ENCODE measurements around the gene DSCAML1. TPM values are rescaled to one million over a fixed set of nuclear protein-coding genes. Genes with fewer than 3 reads are reported as not detected.
"Not testable (repeated sequence)": the region's sequence is repeated elsewhere in the genome, so short reads cannot be mapped to it uniquely, and the experiment has no call there.

DSCAML1 gene
- total and polyA plus RNA-seq, 2 experiments from 2014 or later = not detected

- in situ Hi-C loops (cut with MboI) = no loop called here
- Histone ChIP-seq H4K20me1 (ENCODE audit: insufficient read depth) (no peaks in the 10 kb centered on the region), H3K27ac (no peak overlapping the region), H2AFZ (no peak overlapping the region), H3K79me2 (ENCODE audit: insufficient read depth) (no peaks in the 10 kb centered on the region), H3K4me3 (no peak overlapping the region), H3F3A (ENCODE audit: insufficient read depth) (no peaks in the 10 kb centered on the region), H3K27me3 (replicated peaks; ENCODE audit: insufficient read depth) (peaks cover 22% of the 10 kb centered on the region; the same call in 1 of the 2 replicates), H3K9me3 (ENCODE audit: low read depth) (no peaks in the 10 kb centered on the region), H3K36me3 (ENCODE audit: low read depth) (no peaks in the 10 kb centered on the region), H3K9ac (no peak overlapping the region), H3K4me2 (ENCODE audit: unreplicated experiment) (no peak overlapping the region), H3K4me1 (ENCODE audit: insufficient read depth) (no peaks in the 10 kb centered on the region), H3K9me2 (ENCODE audit: insufficient read depth) (no peaks in the 10 kb centered on the region)
- whole genome bisulfite sequencing, 2 experiments (ENCODE audit: low coverage in 1 of 2, low lambda C conversion rate in 2 of 2, missing lambda C conversion rate in 2 of 2) = 46 to 50% methylated on average over 15 of the region's 15 CpGs
- DNase-seq = no peak
- TF ChIP-seq EZH2phosphoT487 (IDR thresholded peaks at IDR 0.05; ENCODE audit: insufficient read depth, low read depth) = no peak
- no peak for TF ChIP-seq EZH2 (IDR thresholded peaks at IDR 0.05; ENCODE audit: insufficient read depth, poor library complexity, severe bottlenecking)
Observed at GRCh38 chr11:117457031-117457785, 339.8 kb downstream of the DSCAML1 start.

GRCh38 chr11:117456721-117457029, 340.3 kb downstream of the DSCAML1 start:
- H3K9ac ChIP-seq; H3K9me2 ChIP-seq (ENCODE audit: insufficient read depth); H3F3A ChIP-seq (ENCODE audit: insufficient read depth); H3K4me1 ChIP-seq (ENCODE audit: insufficient read depth); DNase-seq; H3K4me2 ChIP-seq (ENCODE audit: unreplicated experiment); H3K27ac ChIP-seq; H4K20me1 ChIP-seq (ENCODE audit: insufficient read depth); H3K79me2 ChIP-seq (ENCODE audit: insufficient read depth); in situ Hi-C loops (cut with MboI); H3K9me3 ChIP-seq (ENCODE audit: low read depth); H2AFZ ChIP-seq; H3K4me3 ChIP-seq; H3K36me3 ChIP-seq (ENCODE audit: low read depth): not testable (repeated sequence)
- WGBS, 2 experiments (ENCODE audit: low coverage in 1 of 2, low lambda C conversion rate in 2 of 2, missing lambda C conversion rate in 2 of 2) = 57 to 58% methylated on average over 8 of the region's 8 CpGs
- peaks cover 17% of the 10 kb centered on the region; the same call in 1 of the 2 replicates for H3K27me3 ChIP-seq (replicated peaks; ENCODE audit: insufficient read depth)

DNA sequence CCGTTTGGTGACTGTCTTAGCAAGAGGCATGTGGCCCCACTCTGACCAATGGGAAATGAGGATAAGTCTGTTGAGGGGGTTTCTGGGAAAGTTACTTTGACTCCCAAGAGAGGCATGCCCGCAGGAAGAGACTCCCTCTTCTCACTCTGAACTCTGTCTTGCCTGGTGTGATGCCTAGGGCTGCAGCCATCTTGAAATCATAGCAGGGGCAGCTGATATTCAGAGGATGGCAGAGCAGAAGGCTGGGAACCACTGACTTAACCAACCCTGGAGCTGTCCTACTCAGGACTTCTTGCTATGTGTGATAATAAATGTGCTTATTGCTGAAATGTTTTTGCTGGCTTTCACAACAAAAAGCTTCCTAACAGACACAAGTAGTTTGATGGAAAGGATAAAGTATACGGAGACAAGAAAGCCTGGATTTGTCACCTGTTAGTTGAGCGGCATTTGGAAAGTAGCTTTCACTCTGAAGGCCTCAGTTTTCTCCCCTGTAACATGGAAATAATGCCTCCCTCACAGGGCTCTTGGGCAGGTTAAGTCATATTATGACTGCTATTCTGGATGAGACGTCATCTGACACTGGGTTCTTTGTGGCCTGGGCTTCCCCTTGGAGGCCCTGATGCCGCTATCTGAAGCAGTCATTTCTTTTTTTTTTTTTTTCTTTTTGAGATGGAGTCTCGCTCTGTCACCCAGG, 340.8 kb downstream of the DSCAML1 start:
- no peaks in the 10 kb centered on the region for H3K9me2 ChIP-seq (ENCODE audit: insufficient read depth)
- H3K4me2 ChIP-seq (ENCODE audit: unreplicated experiment) = no peak overlapping the region
- no peaks in the 10 kb centered on the region for H3K4me1 ChIP-seq (ENCODE audit: insufficient read depth)
- no peak overlapping the region for H3K27ac ChIP-seq
- no peaks in the 10 kb centered on the region for H3F3A ChIP-seq (ENCODE audit: insufficient read depth)
- H3K79me2 ChIP-seq (ENCODE audit: insufficient read depth) = no peaks in the 10 kb centered on the region
- H3K36me3 ChIP-seq (ENCODE audit: low read depth) = no peaks in the 10 kb centered on the region
- in situ Hi-C loops (cut with MboI) = no loop called here
- no peaks in the 10 kb centered on the region for H3K9me3 ChIP-seq (ENCODE audit: low read depth)
- no peak overlapping the region for H3K4me3 ChIP-seq
- H3K27me3 ChIP-seq (replicated peaks; ENCODE audit: insufficient read depth) = peaks cover 19% of the 10 kb centered on the region; the same call in 1 of the 2 replicates
- no peaks in the 10 kb centered on the region for H4K20me1 ChIP-seq (ENCODE audit: insufficient read depth)
- WGBS, 2 experiments (ENCODE audit: low coverage in 1 of 2, low lambda C conversion rate in 2 of 2, missing lambda C conversion rate in 2 of 2) = 45 to 47% methylated on average over 6 to 7 of the region's 7 CpGs
- no peak for DNase-seq
- no peak for TF ChIP-seq EZH2phosphoT487 (IDR thresholded peaks at IDR 0.05; ENCODE audit: insufficient read depth, low read depth)
- no peak for TF ChIP-seq EZH2 (IDR thresholded peaks at IDR 0.05; ENCODE audit: insufficient read depth, poor library complexity, severe bottlenecking)
- H3K9ac ChIP-seq = no peak overlapping the region
- no peak overlapping the region for H2AFZ ChIP-seq

DNA sequence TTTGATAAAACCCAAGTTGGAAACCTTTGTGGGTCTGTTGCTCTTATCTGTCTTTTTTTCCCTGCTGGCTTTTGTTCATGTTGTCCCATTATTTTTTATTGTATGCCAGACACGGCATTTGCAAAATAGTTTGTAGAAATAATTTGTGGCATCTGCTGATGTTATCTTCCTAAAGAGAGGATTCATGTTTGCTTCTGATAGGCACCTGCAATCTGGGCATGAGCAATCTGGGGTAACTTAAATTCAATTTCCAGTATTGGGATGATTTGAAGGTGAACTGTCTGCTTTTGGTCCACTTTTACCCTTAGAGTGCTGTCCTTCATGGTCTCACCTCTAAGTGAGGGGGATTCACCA, 342.5 kb downstream of the DSCAML1 start:
- no peak for DNase-seq
- Histone ChIP-seq H2AFZ (no peak overlapping the region), H3K27ac (no peak overlapping the region), H3K36me3 (ENCODE audit: low read depth) (no peaks in the 10 kb centered on the region), H3K4me1 (ENCODE audit: insufficient read depth) (no peaks in the 10 kb centered on the region), H3K27me3 (replicated peaks; ENCODE audit: insufficient read depth) (peaks cover 24% of the 10 kb centered on the region; the same call in 1 of the 2 replicates), H3K4me3 (no peak overlapping the region), H3K79me2 (ENCODE audit: insufficient read depth) (no peaks in the 10 kb centered on the region), H3F3A (ENCODE audit: insufficient read depth) (no peaks in the 10 kb centered on the region), H3K4me2 (ENCODE audit: unreplicated experiment) (no peak overlapping the region), H4K20me1 (ENCODE audit: insufficient read depth) (no peaks in the 10 kb centered on the region), H3K9me2 (ENCODE audit: insufficient read depth) (no peaks in the 10 kb centered on the region), H3K9me3 (ENCODE audit: low read depth) (no peaks in the 10 kb centered on the region), H3K9ac (no peak overlapping the region)
- TF ChIP-seq EZH2phosphoT487 (IDR thresholded peaks at IDR 0.05; ENCODE audit: insufficient read depth, low read depth) = no peak
- TF ChIP-seq EZH2 (IDR thresholded peaks at IDR 0.05; ENCODE audit: insufficient read depth, poor library complexity, severe bottlenecking) = no peak
- 21 to 32% methylated on average over 1 of the region's 1 CpG for WGBS, 2 experiments (ENCODE audit: low coverage in 1 of 2, low lambda C conversion rate in 2 of 2, missing lambda C conversion rate in 2 of 2)
- in situ Hi-C loops (cut with MboI) = no loop called here
